Adipocyte (in vitro differentiated cells): Measurements from ENCODE around the gene CHCHD6.

Experiments
- DNase-seq: peaks from one replicate; pipeline ENCODE4 v3.0.0-alpha.2; 2015; ENCODE audit warnings: low read depth
- H3K27me3 ChIP-seq: replicated peaks from 2 replicates; pipeline ENCODE4 v1.7.0; 2013; ENCODE audit warnings: mild to moderate bottlenecking, low read length, moderate library complexity; ENCODE audit not compliant: control insufficient read depth, insufficient read depth
- H3K36me3 ChIP-seq: 2 replicates; pipeline ENCODE4 v1.7.0; 2013; ENCODE audit warnings: low read length, mild to moderate bottlenecking, moderate library complexity; ENCODE audit not compliant: control insufficient read depth, insufficient read depth, severe bottlenecking
- H3K4me1 ChIP-seq: 2 replicates; pipeline ENCODE4 v1.7.0; 2013; ENCODE audit warnings: mild to moderate bottlenecking, low read length, moderate library complexity; ENCODE audit not compliant: control insufficient read depth, insufficient read depth
- H3K4me3 ChIP-seq: 2 replicates; pipeline ENCODE4 v1.7.0; 2013; ENCODE audit warnings: mild to moderate bottlenecking, low read length, moderate library complexity
- H3K9ac ChIP-seq: 2 replicates; pipeline ENCODE4 v1.7.0; 2013; ENCODE audit warnings: mild to moderate bottlenecking, low read length, moderate library complexity
- H3K9me3 ChIP-seq: 2 replicates; pipeline ENCODE4 v1.7.0; 2013; ENCODE audit warnings: mild to moderate bottlenecking, low read length, moderate library complexity; ENCODE audit not compliant: control insufficient read depth

The CHCHD6 gene

GRCh38 chr3:126954141-126954842 lies 250.3 kb downstream of the CHCHD6 start:
- no peak overlapping the region for H3K4me3 ChIP-seq
- no peak overlapping the region for H3K9ac ChIP-seq
- H3K36me3 ChIP-seq, result no peaks in the 10 kb centered on the region
- H3K4me1 ChIP-seq, result peaks cover 12% of the 10 kb centered on the region
- H3K27me3 ChIP-seq, result no peaks in the 10 kb centered on the region
- H3K9me3 ChIP-seq, result no peaks in the 10 kb centered on the region
- no peak for DNase-seq

GRCh38 chr3:126955004-126955790 lies 251.2 kb downstream of the CHCHD6 start:
- DNase-seq, result no peak
- Histone ChIP-seq H3K36me3 (no peaks in the 10 kb centered on the region), H3K9me3 (no peaks in the 10 kb centered on the region), H3K27me3 (no peaks in the 10 kb centered on the region), H3K4me3 (no peak overlapping the region), H3K9ac (no peak overlapping the region), H3K4me1 (peaks cover 16% of the 10 kb centered on the region)

GRCh38 chr3:126956361-126956760 lies 252.3 kb downstream of the CHCHD6 start:
- Histone ChIP-seq H3K27me3 (no peaks in the 10 kb centered on the region), H3K9me3 (no peaks in the 10 kb centered on the region)
- no peak for DNase-seq

GRCh38 chr3:126956866-126957650 lies 253.0 kb downstream of the CHCHD6 start:
- no peak for DNase-seq
- no peak overlapping the region for H3K4me3 ChIP-seq
- no peak overlapping the region for H3K9ac ChIP-seq

More at GRCh38 chr3:126956361-126956760, 252.3 kb downstream of the CHCHD6 start:
- Histone ChIP-seq H3K9ac (no peak overlapping the region), H3K4me1 (peaks cover 28% of the 10 kb centered on the region), H3K4me3 (no peak overlapping the region), H3K36me3 (no peaks in the 10 kb centered on the region)

DNA sequence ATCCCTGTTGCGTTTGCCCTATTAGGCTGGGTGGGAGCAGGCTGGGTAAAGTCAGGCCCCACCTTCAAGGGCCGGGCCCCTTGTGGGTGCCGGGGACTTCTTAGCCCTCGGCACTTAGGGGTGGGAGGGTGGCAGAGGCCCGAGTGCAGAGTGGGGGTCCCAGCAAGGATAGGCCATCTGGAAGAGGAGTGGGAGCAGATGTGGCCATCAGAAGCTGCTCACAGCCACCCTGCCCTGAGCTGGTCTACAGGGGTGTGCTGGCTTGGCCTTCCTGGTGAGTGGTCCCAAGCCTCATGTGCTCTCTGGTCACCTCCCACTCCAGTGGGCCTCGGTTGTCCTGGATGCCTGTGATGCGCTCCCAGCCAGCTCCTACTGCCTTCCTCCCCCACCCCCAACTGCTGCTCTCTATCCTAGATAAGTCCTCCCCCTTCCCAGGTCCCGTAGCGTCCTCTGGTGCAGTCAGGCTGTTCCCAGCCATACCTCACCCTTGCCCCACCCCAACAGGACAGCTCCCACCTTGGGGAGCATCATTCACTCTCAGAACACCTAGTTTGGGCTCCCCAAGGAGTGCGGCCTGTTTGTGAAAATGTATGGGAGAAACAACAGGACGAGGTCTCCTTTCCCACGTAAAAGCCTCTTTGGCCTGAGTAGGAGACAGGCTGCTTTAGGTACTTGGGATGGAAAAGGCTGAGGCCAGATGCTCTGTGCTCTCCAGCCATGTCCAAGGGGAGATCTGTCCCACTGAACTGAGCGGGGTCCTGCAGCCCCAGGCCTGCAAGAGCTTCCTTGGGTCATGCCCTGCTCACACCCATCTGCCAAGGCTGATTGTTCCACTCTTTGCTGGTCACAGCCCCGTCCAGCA lies 254.0 kb downstream of the CHCHD6 start:
- Histone ChIP-seq H3K36me3 (no peaks in the 10 kb centered on the region), H3K4me3 (no peak overlapping the region), H3K27me3 (no peaks in the 10 kb centered on the region), H3K4me1 (peaks cover 37% of the 10 kb centered on the region), H3K9ac (no peak overlapping the region), H3K9me3 (no peaks in the 10 kb centered on the region)
- DNase-seq, result no peak

More at GRCh38 chr3:126956866-126957650, 253.0 kb downstream of the CHCHD6 start:
- H3K4me1 ChIP-seq, result peaks cover 34% of the 10 kb centered on the region
- H3K27me3 ChIP-seq, result no peaks in the 10 kb centered on the region
- no peaks in the 10 kb centered on the region for H3K36me3 ChIP-seq
- no peaks in the 10 kb centered on the region for H3K9me3 ChIP-seq

DNA sequence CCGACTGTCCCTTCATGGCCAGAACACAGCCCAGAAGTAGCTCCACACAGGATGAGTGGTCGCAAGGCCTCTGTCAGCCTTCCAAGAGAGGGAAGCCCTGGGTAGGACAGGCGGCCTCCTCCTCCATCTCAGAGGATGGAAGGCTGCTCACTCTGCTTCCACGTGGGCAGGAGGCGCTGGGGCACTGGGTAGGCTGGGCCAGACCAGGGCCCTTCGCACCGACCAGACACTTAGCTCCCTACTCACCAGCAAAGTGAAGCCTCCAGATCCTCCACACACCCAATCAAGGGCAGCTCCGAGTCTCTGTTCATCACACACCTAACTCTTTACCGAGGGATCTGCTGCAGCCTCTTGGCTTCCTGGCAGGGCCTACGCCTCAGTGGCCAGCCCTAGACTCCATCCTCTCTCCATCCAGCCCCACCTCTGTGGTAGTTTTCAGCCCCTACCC lies 254.6 kb downstream of the CHCHD6 start:
- no peaks in the 10 kb centered on the region for H3K27me3 ChIP-seq

DNA sequence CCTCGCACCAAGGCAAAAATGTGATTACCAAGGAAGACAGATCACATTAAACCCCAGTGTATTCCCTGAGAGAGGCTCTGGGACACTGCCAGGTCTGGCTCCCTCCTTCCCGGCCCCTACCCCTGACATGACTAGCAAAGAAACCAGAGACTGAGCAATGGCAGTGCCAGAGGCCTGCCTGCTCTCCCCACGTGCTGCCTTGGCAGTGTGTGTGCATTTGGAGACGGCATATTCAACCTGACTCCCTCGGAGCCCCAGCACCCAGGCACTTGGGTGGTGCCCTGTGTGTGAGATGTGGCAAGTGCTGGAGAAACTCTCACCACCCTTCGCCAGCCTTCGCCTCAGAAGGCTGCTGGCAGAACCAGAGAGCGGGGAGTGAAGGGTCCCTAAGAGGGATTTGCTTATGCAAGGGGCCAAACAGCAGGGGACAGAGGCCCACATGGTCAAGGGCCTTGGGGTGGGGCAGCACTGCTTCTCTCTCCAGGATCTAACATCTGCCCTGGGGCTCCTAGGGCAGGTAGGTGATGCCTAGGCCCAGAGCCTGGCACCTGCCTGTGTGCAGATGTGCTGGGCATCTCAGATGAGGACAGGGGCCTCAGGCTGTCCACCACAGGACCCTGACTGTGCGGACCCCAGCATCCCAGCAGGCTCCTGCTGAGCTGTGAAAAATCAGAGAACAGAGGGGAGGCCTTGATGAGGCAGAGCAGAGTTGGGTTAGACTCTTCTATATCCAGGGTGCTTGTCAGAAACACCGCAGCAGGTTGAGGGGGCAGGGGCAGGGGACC lies 255.3 kb downstream of the CHCHD6 start:
- Histone ChIP-seq H3K4me1 (peaks cover 27% of the 10 kb centered on the region), H3K36me3 (no peaks in the 10 kb centered on the region), H3K27me3 (no peaks in the 10 kb centered on the region), H3K4me3 (no peak overlapping the region), H3K9me3 (no peaks in the 10 kb centered on the region), H3K9ac (no peak overlapping the region)
- no peak for DNase-seq

More for the DNA sequence above, 254.6 kb downstream of the CHCHD6 start:
- DNase-seq, result no peak
- Histone ChIP-seq H3K9me3 (no peaks in the 10 kb centered on the region), H3K4me3 (no peak overlapping the region), H3K36me3 (no peaks in the 10 kb centered on the region), H3K9ac (no peak overlapping the region), H3K4me1 (peaks cover 34% of the 10 kb centered on the region)

DNA sequence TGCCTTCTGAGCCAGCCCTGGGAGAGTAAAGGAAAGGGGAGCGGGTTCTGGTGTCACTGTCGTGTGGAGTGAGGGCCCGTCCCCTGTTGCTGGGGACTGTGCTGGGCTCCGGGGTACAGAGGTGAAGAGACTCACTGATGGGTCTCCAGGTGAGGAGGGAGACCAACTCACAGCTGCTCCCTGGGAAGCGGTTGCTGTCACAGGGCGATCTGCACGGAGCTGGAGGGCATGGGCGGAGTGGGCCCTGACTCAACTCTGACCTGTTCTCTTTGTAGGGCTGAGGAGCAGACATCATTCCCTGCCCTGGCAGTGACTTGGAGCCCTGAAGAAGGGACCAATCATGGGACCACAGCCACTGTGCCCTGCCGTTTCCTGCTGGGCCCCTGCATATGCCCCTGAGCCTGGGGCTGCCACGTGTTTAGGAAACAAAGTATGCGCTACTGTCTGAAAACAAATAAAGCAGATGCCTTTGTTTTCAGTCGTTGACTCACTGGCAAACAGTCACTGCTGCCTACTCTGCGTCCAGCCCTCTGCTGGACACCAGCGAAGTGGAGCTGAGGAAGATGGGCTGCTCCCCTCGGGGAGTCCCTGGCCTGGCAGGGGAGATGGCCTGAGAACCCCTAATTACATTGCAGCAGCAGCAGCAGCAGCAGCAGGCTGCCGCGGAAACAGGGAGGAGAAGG lies 256.0 kb downstream of the CHCHD6 start:
- Histone ChIP-seq H3K4me3 (no peak overlapping the region), H3K4me1 (peaks cover 25% of the 10 kb centered on the region), H3K9me3 (no peaks in the 10 kb centered on the region), H3K27me3 (no peaks in the 10 kb centered on the region), H3K9ac (no peak overlapping the region), H3K36me3 (no peaks in the 10 kb centered on the region)
- peak; percentile 79 for DNase-seq

DNA sequence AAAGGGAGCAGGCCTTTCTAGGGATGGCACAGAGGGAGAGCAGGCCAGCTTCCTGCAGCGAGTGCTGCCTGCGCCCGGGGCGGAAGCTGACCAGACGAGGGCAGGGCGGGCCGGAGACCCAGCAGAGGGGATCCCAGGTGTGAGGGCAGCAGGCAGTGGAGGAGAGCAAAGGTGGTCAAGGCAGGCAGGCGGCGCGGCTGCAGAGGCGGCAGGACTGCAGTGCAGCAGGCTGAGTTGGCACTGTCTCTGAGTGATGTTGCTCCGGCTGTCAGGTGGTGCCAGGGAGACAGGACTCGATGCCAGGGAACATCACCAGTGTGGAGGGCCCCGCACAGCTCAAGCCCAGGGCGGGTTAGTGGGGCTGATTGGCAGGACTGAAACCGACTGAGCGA lies 256.6 kb downstream of the CHCHD6 start:
- no peak for DNase-seq
- H3K4me3 ChIP-seq, result no peak overlapping the region
- H3K27me3 ChIP-seq, result no peaks in the 10 kb centered on the region
- H3K9me3 ChIP-seq, result no peaks in the 10 kb centered on the region
- H3K9ac ChIP-seq, result no peak overlapping the region
- no peaks in the 10 kb centered on the region for H3K36me3 ChIP-seq
- H3K4me1 ChIP-seq, result peaks cover 25% of the 10 kb centered on the region
